Natural killer cell treated with Interleukin-12 subunit alpha and Interleukin-12 subunit beta and Interleukin-15 and Interleukin-18, amount 100 ng/mL, for 72 hours (primary cell): Measurements from ENCODE around the gene ZCCHC24. TPM values are rescaled to one million over a fixed set of nuclear protein-coding genes. Genes with fewer than 3 reads are reported as not detected.

Source experiments
- ATAC-seq, 2 donors: fragments of 150-1000 bp; cut with Tn5 transposase in 1 of 2; sonication (Bioruptor Pico), chemical (Tn5 transposase) in 1 of 2; 2 replicates each; pipeline ENCODE4 v1.10.0; 2021
- DNase-seq: peaks from one replicate; pipeline ENCODE4 v3.0.0; 2022; ENCODE audit warnings: low spot score
- H3K27ac Mint-ChIP-seq, 2 donors: 1 replicate in 1 of 2; 2 replicates in 1 of 2; pipeline ENCODE4 v1.8.0; 2022; ENCODE audit warnings: mixed read lengths in 2 of 2, mild to moderate bottlenecking in 1 of 2, moderate library complexity in 1 of 2
- H3K27me3 Mint-ChIP-seq, 2 donors: 1 replicate in 1 of 2; 2 replicates in 1 of 2; pipeline ENCODE4 v1.8.0; 2022; ENCODE audit warnings: mixed read lengths in 2 of 2
- H3K36me3 Mint-ChIP-seq: one replicate; pipeline ENCODE4 v1.8.0; 2022; ENCODE audit warnings: mixed read lengths
- H3K4me1 Mint-ChIP-seq, 2 donors: 1 replicate in 1 of 2; 2 replicates in 1 of 2; pipeline ENCODE4 v1.8.0; 2022; ENCODE audit warnings: low read depth in 2 of 2, mixed read lengths in 2 of 2, mild to moderate bottlenecking in 1 of 2
- H3K4me3 Mint-ChIP-seq: one replicate; pipeline ENCODE4 v1.8.0; 2022; ENCODE audit warnings: mixed read lengths
- H3K9me3 Mint-ChIP-seq: 2 replicates; pipeline ENCODE4 v1.8.0; 2022; ENCODE audit warnings: mixed read lengths
- total RNA-seq, 2 donors: library from RNA; stranded (reverse); gene quantifications; one replicate each; pipeline ENCODE4 v1.2.3, GENCODE V29; 2022

ZCCHC24 gene
- total RNA-seq, 2 donors from 2014 or later, result 0.73 to 1.3 TPM

DNA sequence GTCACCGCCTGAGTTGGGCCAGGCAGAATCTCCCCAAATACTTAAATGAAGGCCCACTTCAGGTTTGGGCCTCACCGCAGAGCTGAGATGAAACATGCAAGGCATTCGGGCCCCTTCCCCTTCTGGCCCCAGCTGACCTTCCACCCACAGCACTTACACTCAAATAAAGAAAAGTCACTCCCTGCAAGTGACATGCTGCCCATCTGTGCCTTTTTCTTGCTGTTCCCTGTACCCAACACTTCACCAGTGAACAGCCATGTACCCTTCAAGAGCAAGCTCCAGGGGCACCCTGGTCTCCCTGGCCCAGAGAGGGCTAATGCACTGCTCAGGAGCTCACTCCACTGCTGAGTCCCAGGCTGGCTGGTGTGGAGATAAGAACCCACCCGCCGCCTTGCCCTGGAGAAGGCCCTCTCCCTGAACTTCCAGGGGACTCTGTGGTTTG, 40.7 kb downstream of the ZCCHC24 start:
- Mint-ChIP-seq H3K9me3 (no peaks in the 10 kb centered on the region), H3K4me3 (no peak overlapping the region), H3K27ac (no peak overlapping the region), H3K4me1 (peaks cover 0 to 11% of the 10 kb centered on the region in 2 donors), H3K27me3 (no peaks in the 10 kb centered on the region), H3K36me3 (no peaks in the 10 kb centered on the region)
- DNase-seq, result no peak
- no peak for ATAC-seq

DNA sequence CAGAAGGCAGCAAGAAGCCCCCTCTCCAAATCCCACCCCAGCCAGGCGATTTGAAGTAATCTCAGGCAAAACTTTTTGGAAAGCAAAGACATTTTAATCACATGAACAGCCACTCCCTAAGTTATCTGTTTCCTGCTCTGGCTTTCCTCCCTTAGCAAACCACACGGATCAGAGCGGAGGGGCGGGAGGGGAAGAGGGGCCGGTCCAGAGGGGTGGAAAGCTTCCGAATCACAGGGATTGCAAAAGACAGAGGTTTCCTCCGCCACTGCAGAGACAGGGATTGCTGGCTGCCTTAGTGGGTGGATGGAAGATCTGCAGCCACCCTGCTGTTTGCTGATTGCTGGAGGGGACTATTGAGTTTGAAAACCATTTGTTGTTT, 41.2 kb downstream of the ZCCHC24 start:
- DNase-seq (no peak), ATAC-seq (no peak)
- Mint-ChIP-seq H3K27ac (no peak overlapping the region), H3K4me1 (peaks cover 0 to 13% of the 10 kb centered on the region in 2 donors), H3K27me3 (no peaks in the 10 kb centered on the region), H3K4me3 (no peak overlapping the region), H3K36me3 (no peaks in the 10 kb centered on the region), H3K9me3 (no peaks in the 10 kb centered on the region)

DNA sequence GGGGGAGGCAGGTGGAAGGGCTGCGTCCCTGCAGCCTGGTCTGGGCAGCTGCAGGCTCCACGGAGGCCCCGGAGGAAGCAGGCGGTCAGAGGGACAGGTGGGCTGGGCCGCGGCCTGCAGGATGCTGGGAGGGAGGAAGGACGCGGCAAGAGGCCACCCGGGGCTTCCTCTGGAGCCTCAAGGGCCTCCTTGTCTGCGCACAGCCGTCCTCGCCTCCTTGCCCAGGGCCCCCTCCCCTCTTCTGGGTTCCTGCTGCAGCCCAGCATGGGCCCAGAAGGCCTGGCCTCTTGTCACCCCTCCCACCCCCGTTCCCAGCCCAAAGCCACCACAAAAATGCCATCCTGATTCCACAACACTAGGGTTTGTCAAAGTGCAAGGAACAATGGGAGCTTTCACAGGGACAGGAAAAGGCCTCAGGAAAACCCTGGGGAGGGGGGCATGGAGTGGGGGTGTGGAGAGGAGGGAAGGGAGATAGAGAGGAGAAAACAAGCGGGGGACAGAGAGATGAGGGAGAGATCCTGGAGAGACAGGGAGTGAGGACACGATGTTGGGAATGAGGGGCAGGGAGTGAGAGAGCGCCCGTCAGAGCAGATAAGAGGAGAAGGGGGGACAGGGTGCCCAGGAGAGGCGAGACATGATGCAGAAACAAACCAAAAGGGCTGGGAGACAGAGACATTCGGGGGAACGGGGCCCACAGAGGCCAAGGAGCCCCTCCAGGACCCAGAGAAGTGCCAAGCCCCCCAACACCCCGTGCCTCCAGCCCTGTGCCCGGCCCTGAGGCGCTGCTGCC, 41.8 kb downstream of the ZCCHC24 start:
- H3K4me1 Mint-ChIP-seq, result peaks cover 0 to 13% of the 10 kb centered on the region in 2 donors
- no peak for ATAC-seq
- no peaks in the 10 kb centered on the region for H3K9me3 Mint-ChIP-seq

DNA sequence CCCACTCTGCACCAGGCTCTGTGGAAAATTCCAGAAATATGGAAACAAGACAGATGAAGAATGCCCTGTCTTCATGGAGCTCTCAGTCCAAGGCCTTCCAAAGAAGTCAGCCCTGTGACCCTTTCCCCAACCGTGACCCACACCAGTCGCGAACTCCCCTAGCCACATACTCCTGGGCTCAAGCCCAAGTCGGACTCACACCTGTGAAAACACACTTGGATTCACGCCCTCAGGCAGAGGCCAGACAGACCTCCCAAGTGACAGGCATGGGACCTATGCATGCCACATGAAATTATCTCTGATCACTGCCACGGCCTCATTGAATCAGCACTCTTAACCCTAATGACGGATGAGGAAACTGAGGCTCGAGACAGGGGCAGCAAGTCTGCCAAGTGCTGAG, 42.5 kb downstream of the ZCCHC24 start:
- Mint-ChIP-seq H3K27ac (no peak overlapping the region), H3K4me1 (peaks cover 0 to 13% of the 10 kb centered on the region in 2 donors), H3K27me3 (no peaks in the 10 kb centered on the region), H3K9me3 (no peaks in the 10 kb centered on the region), H3K36me3 (no peaks in the 10 kb centered on the region), H3K4me3 (no peak overlapping the region)
- no peak for DNase-seq
- ATAC-seq, result no peak

More for the DNA sequence above, 41.8 kb downstream of the ZCCHC24 start:
- DNase-seq, result no peak
- Mint-ChIP-seq H3K4me3 (no peak overlapping the region), H3K36me3 (no peaks in the 10 kb centered on the region), H3K27ac (no peak overlapping the region), H3K27me3 (no peaks in the 10 kb centered on the region)

DNA sequence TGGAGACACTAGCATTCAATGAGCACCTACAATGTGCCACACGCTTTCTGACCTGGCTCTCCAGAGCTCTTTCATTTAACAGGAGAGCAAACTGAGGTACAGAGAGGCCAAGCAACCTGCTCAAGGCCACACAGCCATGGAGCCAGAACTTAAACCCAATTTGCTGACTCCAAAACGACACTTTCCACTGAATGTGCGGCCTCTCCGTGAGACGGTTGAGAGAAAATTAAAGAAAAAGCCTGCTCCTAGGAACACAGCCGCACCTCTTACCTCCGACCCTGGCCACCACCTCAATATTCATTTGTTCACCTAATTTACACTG, 42.8 kb downstream of the ZCCHC24 start:
- Mint-ChIP-seq H3K36me3 (no peaks in the 10 kb centered on the region), H3K27me3 (no peaks in the 10 kb centered on the region), H3K9me3 (no peaks in the 10 kb centered on the region), H3K4me3 (no peak overlapping the region), H3K4me1 (peaks cover 0 to 13% of the 10 kb centered on the region in 2 donors), H3K27ac (no peak overlapping the region)
- DNase-seq, result no peak
- ATAC-seq, result no peak

DNA sequence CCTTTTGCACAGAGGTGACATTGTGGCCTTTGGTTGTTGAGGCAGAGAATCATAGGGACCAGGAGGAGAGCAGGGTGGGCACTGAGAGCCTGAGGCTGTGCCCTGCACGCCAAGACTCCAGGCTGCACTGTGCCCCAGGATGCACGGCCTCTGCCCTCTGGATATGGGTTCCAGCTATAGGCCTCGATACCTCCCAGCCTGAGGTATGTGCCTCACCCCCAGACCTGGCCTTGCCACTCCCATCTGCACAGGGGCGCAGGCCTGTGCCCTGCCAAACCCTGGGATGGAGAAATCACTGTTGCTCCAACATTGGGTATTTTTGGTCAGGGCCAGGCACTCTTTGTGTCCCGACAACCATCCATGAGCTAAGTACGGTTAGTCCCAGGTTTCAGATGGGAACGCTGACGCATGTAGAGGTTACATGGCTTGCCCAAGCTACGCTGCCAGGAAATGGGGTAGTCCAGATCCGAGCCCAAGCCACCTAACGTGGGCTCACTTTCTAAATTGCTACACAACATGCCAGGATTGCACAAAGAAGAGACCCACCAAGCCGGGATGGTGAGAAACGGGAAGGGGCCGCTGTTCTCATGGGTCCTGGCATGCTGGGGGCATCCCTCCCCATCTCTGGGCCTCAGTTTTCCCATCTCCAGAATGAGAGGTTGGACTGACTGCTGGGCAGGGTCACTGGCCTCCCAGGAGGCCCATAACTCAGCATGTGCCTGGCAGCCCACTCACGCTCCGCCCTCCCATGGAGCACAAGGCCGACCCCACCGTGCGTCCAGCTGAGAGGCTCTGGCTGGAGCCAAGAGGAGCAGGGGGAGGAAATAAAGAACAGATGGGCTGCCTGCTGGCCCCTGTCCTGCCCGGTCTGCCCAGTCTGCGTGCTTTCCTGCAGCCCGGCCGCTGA, 44.2 kb downstream of the ZCCHC24 start:
- H3K36me3 Mint-ChIP-seq, result no peaks in the 10 kb centered on the region
- H3K4me3 Mint-ChIP-seq, result no peak overlapping the region
- DNase-seq, result no peak
- no peaks in the 10 kb centered on the region for H3K27me3 Mint-ChIP-seq
- ATAC-seq, result peak in 1 of 2 donors; percentile 36
- peaks cover 0 to 13% of the 10 kb centered on the region in 2 donors for H3K4me1 Mint-ChIP-seq
- H3K27ac Mint-ChIP-seq, result no peak overlapping the region
- H3K9me3 Mint-ChIP-seq, result no peaks in the 10 kb centered on the region

DNA sequence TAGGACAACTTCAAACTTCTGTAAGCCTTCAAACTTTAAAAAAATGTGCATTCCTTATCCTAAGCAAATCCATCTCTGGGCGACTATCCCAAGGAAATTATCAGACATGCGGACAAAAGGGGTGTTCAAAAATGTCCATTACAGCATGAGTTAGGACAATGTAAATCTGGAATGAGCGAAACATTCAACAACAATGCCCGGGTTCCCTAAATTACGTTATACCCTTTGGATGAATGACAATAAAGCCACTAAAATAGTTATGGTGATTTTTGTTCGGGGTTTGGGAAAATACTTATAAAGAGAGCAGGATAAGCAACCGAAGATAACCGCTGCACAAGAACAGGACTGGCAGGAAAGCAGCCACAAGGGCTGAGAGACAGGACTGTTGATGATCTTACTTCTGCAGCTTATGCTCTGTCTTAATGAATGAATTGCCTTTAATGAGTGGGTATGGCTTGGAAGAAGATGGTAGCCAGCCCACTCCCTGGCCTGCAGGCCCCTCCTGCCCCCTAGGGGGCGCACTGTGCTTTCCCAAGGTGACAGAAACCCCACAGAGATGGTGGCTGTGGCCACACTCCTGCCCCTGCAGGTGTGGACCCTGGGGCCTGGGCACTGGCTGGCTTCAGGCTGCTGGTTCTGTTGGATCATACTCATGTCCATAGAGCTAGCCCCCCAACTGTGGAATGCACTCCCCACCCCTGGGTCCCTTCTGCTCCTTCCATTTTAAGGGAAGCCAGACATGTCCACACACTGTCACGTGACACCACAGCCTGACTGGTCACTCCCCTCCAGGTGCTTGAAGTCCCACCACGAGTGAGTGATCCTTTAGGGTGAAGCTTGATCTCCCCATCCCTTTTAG, 45.0 kb downstream of the ZCCHC24 start:
- Mint-ChIP-seq H3K36me3 (no peaks in the 10 kb centered on the region), H3K27ac (no peak overlapping the region), H3K27me3 (no peaks in the 10 kb centered on the region), H3K4me3 (no peak overlapping the region), H3K9me3 (no peaks in the 10 kb centered on the region), H3K4me1 (peaks cover 0 to 13% of the 10 kb centered on the region in 2 donors)
- ATAC-seq (peak; percentile 44 to 69), DNase-seq (no peak)

DNA sequence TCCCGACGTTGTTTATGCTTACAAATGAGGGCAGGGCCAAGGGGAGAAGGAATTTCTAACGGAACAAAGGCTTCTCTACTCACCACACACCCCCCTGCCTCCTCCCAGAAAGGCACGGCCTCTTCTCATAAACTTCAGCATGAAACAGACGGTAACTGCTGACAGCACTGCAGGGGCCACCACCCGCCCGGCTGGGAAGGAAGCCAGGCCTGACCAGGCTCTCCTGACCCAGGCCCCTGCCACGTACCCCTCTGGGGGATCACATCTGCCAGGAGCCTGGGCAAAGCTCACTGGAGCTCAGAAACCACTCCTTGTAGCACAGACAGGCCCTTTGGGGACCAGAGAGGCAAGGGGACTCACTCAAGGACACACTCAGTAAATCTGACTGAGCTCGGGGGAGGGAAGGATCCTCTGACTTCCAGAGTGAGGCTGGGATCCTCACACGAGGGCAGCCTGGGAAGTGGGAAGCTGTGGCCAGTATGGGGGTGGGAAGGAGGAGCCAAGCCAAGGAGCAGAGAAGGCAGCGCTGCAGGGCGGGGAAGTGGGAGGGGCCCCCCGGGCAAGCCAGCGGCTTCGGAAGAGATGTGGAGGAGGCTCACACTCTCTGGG, 46.1 kb downstream of the ZCCHC24 start:
- Mint-ChIP-seq H3K9me3 (no peaks in the 10 kb centered on the region), H3K27ac (no peak overlapping the region), H3K36me3 (no peaks in the 10 kb centered on the region), H3K27me3 (no peaks in the 10 kb centered on the region), H3K4me3 (no peak overlapping the region), H3K4me1 (peaks cover 0 to 8% of the 10 kb centered on the region in 2 donors)
- DNase-seq (no peak), ATAC-seq (no peak)

DNA sequence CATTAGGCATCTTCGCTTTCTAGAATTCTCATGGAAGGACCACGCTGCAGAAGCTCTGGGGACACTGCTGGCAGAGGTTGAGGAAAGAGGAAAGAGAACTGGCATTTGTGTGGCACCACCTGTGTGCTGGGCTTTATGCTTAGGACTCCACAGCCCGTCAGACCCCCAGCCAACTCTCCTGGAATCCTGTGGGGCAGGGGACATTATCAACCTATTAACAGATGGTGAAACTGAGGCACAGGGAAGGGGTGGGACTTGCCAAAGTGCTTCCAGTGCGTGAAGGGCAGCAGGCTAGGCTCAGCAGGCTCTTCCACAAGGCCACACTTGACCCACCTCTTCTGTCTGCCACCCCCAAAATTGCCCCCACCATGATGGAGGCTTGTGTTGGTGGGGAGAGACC, 46.8 kb downstream of the ZCCHC24 start:
- H3K36me3 Mint-ChIP-seq, result no peaks in the 10 kb centered on the region
- DNase-seq (no peak), ATAC-seq (no peak)
- H3K27me3 Mint-ChIP-seq, result no peaks in the 10 kb centered on the region
- no peak overlapping the region for H3K27ac Mint-ChIP-seq
- no peak overlapping the region for H3K4me3 Mint-ChIP-seq
- no peaks in the 10 kb centered on the region for H3K9me3 Mint-ChIP-seq
- H3K4me1 Mint-ChIP-seq, result peaks cover 0 to 8% of the 10 kb centered on the region in 2 donors

DNA sequence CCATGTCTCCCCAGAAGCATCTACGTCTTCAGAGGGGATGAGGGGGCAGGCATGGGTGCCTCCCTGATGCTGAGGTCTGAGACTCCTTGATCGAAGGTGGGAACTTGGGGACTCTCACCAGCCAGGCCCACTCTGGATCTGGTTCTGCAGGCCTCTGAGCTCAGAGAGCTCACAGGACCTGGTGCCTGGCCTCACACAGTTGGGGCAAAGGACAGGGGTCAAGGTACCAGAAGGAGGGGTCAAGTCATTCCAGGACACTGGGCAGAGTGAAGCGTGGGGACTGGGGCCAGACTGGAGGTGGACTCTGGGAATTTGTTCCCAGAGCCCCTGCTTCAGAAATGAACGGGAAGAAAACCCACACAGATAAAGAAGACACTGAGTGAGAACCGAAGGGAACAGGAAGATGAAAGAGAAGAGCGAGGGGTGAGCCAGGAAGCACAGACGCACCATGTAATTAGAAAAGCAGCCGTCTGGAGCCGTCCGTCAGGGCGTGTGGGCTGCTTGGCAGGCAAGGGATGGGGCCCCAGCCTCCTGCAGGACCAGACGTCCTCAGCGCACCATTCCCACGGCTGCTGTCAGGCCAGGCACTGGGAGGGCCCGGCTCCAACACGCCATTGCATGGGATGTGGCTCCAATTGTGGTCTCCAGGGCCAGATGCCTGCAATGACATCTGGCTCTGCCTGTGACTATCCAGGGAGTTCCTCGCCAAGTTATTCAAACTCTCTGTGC, 47.7 kb downstream of the ZCCHC24 start:
- no peaks in the 10 kb centered on the region for H3K36me3 Mint-ChIP-seq
- peaks cover 0 to 3% of the 10 kb centered on the region in 2 donors for H3K4me1 Mint-ChIP-seq
- H3K9me3 Mint-ChIP-seq, result no peaks in the 10 kb centered on the region
- no peak overlapping the region for H3K27ac Mint-ChIP-seq
- peak in 1 of 2 donors; percentile 7 for ATAC-seq
- H3K4me3 Mint-ChIP-seq, result no peak overlapping the region
- no peak for DNase-seq
- no peaks in the 10 kb centered on the region for H3K27me3 Mint-ChIP-seq

DNA sequence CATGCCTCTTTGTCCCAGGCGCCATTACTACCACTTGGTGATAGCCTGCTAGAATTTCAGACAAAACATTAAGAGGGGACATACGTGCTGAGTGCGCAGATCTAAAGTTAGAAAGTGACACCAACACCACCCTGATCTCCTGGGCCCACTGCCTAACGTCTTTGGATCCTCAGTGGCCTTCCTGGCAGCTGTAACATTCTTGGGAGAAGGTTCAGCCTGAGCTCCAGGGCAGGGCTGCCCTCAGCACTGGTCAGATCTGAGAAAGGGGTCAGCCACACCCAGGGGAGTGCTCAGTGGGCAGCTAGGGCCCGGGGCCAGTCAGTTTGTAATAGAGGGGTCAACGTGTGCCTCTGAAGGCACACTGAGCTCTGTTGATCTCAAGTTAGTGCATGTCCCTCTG, 48.4 kb downstream of the ZCCHC24 start:
- H3K4me1 Mint-ChIP-seq, result peaks cover 0 to 2% of the 10 kb centered on the region in 2 donors
- H3K9me3 Mint-ChIP-seq, result no peaks in the 10 kb centered on the region
- ATAC-seq (no peak), DNase-seq (no peak)
- H3K4me3 Mint-ChIP-seq, result no peak overlapping the region
- H3K27me3 Mint-ChIP-seq, result no peaks in the 10 kb centered on the region
- H3K36me3 Mint-ChIP-seq, result no peaks in the 10 kb centered on the region
- no peak overlapping the region for H3K27ac Mint-ChIP-seq

DNA sequence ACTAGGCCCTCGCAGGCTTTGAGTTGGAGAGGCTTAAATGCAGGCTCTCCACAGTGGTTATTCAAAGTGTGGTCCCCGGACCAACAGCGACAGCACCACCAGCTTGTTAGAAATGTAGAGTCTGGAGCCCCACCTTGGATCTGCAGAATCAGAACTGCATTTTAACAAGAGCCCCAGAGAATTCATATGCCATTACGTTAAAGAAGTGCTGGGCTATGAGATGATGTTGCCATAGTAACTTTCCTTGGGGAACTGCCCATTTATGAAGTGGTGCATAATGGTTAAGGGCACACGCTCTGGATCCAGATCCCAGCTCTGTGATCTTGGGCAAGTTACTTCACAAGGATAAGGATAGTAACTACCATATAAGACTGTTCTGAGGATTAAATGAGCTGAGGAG, 48.9 kb downstream of the ZCCHC24 start:
- no peak for ATAC-seq
- no peak for DNase-seq
- Mint-ChIP-seq H3K4me3 (no peak overlapping the region), H3K4me1 (peaks cover 0 to 2% of the 10 kb centered on the region in 2 donors), H3K36me3 (no peaks in the 10 kb centered on the region), H3K27me3 (no peaks in the 10 kb centered on the region), H3K27ac (no peak overlapping the region), H3K9me3 (no peaks in the 10 kb centered on the region)

DNA sequence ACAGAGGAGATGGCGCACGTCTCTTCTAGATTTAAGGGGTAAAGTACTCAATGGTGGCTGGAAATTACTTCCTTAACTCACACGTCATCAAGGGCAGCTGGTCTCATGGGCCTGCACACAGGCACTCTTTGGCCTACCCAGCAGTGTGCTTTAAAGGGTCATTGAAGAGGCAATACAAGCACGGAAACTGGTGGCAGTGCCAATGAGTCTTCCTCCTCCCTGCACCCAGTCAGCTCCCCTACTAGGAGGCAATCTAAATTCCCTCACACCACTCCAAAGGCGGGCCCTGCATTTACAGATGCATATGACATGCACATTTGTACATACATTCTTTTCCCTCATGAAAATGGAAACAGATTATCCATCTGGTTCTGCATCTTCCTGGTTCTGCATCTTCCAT, 50.8 kb downstream of the ZCCHC24 start:
- Mint-ChIP-seq H3K4me1 (peaks cover 0 to 5% of the 10 kb centered on the region in 2 donors), H3K27ac (no peak overlapping the region), H3K4me3 (no peak overlapping the region), H3K9me3 (no peaks in the 10 kb centered on the region), H3K36me3 (no peaks in the 10 kb centered on the region), H3K27me3 (no peaks in the 10 kb centered on the region)
- ATAC-seq (no peak), DNase-seq (no peak)
